NCI-H2227 (cell line): ENCODE data around the gene C1orf216.
"Not testable (repeated sequence)": the region's sequence is repeated elsewhere in the genome, so short reads cannot be mapped to it uniquely, and the experiment has no call there.

Source experiments
- DNase-seq: peaks from one replicate; lab custom pipeline; 2025; ENCODE audit not compliant: unreplicated experiment; lab: John Stamatoyannopoulos, UW

The C1orf216 gene

DNA sequence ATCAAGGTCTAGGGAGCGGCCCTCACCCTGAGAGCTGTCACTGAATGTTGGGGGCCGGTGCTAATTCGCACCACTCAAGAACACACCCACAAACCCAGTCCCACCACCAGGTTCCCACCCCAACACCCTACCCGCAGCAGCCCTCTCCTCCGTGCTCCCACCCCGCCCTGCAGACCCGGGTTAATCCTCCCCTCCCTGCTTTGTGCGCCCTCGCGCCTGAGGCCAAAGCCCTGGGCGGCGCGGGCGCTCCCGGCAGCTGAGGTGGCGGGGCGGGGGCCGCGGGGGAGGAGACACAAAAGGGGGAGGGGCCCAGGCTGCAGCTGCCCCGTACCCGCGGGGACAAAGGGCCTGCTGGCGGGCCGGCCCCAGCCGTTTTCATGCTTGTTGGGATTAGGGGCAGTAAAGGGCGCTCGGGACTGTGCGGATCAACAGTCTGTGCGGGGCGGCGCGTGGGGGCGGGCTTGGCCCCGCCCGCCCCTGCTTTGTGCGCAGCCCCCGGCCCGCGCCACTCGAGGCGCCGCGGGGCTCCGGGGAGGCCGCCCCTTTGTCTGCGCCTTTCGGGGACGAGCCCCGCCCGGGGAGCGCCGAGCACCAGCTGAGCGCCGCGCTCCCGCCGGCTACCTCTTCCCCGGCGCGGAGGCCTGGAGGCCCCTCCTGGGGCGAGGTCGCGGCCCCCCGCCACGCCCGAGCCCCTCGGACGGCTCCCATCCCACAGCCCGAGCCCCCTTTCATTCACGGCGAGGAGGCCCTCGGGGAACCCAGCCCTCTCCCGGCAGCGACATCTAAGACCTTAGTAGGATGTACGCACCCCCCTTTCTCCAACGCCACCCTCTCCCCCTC lies 10.9 kb downstream of the C1orf216 start:
- DNase-seq: peak; percentile 81

DNA sequence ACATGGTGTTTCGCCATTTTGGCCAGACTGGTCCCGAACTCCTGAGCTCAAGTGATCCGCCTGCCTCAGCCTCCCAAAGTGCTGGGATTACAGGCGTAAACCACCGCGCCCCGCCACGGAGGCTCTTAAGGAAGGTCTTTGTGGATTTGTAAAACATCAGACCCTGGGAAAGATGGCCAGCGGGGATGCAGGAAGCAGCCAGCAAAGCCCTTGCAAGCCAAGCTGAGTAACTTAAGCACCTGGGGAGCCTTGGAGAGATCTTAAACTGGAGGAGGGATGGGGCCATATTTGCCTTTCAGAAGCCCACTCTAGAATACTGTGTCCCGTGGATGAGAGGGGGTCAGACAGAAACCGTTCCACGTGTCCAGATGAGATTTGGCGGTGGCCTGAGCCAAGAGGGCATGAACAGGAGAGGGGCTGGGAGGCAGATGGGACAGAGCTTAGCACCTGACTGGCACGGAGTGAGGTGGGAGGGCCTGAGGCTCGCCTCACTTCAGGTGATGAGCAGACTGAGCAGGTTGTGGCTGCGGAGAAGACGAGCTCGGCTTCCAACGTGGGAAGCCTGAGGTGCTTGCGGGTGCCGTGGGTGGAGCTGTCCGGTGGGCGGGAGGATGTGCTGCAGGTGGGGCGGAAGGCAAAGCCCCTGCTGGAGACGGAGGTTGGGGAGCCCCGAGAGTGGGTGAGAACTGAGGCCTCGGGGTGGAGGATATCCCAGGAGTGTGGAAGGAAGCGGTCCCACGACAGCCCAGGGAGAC lies 11.7 kb downstream of the C1orf216 start:
- peak; percentile 41 for DNase-seq

DNA sequence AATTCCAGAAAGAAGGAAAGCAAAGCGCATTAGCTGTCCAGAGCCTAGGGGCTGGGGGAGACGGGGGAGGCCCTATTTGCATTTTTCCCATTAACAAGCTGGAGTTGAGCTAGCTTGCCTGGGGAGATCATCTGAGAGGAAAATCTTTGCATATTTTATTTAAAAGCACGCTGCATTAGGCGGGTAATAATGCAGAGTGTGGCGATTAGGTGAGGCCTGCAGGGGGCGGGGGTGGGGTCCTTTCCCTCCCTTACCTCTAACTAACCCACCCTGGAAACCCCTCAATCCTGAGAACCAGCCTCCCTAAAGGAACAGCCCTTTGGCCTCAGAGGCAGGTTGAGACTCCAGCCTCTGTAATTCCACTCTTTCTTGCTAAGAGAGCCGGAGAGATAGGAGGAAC lies 16.2 kb downstream of the C1orf216 start:
- DNase-seq: no peak

DNA sequence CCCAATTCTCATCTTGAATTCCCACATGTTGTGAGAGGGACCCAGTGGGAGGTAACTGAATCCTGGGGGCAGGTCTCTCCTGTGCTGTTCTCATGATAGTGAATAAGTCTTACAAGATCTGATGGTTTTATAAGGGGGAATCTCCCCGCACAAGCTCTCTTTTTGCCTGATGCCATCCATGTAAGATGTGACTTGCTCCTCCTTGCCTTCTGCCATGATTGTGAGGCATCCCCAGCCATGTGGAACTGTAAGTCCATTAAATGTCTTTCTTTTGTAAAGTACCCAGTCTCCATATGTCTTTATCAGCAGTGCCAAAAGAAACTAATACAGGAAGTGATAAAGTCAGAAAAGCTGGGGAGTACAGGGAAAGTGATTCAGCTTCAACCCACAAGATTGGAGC lies 19.5 kb downstream of the C1orf216 start:
- not testable (repeated sequence) for DNase-seq

DNA sequence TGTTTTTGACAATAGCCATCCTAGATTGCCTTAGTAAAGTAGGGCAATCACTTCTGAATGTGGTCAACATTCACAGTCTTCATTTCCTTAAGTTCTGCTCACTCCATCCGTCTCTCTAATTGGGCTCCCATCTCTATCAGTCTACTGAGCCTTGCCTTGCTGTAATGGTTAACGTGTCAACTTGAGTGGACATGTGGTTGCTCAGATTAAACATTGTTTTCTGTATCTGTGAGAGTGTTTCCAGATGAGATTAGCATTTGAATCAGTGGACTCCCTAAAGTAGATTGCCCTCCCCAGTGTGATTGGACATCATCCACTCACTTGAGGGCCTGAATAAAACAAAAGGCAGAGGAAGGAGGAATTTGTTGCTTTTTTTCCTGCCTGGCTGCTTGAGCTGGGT lies 26.4 kb downstream of the C1orf216 start:
- no peak for DNase-seq

DNA sequence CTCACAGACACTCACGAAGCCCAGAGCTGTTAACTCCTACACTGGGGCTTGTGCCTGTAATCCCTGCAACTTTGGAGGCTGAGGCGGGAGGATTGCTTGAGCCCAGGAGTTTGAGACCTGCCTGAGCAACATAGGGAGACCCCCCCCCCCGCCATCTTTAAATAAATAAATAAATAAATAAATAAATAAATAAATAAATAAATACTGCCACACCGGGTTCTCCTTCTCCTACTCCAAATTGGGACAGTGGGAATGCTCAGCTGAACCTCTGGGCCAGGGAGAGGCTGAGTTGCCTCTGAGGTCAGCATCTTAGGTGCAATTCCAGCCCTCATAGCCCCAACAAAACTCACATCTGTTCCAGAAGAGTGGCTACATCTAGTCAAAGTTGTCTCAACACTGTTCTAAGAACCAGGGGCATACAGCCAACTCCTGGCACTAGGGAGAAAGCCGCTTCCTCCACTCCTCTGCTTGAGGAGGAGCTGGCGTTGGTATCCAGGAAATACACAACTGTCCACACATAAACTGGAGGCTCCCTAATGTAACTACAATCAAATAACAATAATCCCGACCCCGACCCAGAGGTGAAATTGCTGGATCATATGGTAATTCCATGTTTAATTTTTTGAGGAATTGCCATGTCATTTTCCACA lies 27.0 kb downstream of the C1orf216 start:
- no peak for DNase-seq

DNA sequence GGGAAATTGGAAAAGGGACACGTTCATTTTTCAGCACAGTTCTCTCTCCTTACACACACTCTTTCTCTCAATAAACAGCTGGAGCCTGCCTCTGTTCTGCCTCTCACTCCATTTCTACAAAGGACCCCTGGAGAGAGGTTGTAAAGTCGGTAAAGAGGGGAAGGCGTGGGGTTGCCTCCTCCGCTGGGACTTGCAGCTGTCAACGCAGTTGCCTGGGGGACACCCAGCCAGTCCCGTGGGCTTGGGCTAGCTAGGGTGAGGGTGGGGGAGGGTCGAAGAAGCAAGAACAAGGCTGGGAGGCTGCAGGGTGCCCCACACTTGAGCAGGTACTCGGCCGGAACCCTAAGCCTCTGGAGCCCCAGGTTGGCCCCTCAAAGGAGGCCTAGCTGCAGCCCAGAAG lies 27.6 kb downstream of the C1orf216 start:
- DNase-seq: peak; percentile 44

DNA sequence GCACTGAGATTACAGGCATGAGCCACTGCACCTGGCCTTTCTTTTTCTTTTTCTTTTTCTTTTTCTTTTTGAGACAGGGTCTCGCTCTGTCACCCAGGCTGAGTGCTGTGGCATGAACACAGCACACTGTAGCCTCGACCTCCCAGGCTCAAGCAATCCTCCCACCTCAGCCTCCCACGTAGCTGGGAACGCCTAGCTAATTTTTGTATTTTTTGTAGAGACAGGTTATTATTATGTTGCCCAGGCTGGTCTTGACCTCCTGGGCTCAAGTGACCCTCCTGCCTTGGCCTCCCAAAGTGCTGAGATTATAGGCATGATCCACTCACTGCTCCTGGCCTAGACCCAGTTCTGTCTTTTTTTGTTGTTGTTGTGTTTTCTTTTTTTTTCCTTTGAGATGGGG lies 28.6 kb downstream of the C1orf216 start:
- not testable (repeated sequence) for DNase-seq

DNA sequence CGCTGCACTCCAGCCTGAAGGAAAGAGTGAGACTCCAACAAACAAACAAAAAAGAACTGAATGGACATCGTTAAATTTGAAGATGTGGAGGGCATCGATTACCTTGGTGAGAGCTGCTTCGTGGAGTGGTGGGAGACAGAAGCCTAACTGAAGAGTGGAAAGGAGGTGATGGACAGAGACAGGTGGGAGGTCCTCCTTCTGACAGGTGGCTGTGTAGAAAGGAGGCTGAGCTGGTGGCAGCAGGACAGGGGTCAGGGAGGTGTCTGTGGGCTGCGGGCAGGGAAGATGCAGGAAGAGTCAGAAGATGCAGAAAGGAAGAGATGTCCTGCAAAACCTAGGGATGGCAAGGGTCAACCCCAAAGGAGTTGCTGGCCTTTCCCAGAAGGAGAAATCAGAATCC lies 30.5 kb downstream of the C1orf216 start:
- no peak for DNase-seq

DNA sequence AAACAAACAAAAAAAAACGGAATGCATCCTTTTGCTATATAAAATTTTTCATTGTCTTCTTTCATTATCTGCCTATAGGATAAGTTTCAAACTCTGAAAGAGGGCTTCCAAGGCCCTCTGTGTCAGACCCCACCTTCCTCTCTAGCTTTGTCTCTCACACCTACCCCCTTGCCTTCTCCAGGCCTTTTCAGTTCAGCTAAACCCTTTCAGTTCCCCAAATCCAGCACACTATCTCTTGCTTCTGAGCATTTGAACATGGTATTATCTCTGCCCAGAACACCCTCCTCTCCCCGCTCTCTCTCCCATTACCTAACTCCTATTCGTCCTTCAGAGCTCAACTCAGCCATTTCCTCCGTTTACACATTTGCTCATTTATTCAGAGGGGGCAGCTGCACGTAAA lies 35.7 kb downstream of the C1orf216 start:
- no peak for DNase-seq

DNA sequence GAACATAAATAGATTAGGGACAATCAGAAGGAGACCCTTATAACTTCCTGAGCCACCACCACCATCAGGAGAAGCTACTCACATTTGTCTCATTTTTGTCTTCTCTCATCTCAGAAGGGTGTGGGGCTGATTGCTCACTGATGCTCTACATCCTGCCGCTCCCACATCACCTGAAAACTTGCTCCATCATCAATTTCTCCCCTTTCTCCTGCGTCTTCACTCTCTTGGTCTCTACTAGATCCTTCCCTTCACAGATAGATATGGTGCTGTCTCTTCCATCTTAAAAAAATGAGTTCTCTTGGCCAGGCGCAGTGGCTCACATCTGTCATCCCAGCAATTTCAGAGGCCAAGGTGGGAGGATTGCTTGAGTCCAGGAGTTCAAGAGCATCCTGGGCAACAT lies 38.4 kb downstream of the C1orf216 start:
- no peak for DNase-seq

DNA sequence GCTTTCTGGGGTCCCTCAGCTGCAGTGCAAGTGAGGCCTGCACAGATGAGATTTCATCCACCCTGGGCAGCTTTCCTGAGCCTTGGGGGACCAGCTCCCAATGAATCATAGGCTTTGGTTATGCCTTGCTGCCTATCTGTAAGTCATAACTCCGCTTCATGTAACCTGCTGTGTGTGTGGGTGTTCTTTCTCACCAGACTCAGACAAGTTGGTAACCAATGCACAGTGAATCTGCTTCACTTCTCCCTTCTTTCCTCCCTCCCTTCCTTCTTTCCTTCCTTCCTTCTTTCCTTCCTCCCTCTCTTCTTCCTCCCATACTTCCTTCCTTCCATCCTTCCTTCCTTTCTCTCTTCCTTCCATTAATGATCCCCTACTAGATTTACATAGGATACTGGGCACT lies 42.9 kb downstream of the C1orf216 start:
- DNase-seq: no peak

DNA sequence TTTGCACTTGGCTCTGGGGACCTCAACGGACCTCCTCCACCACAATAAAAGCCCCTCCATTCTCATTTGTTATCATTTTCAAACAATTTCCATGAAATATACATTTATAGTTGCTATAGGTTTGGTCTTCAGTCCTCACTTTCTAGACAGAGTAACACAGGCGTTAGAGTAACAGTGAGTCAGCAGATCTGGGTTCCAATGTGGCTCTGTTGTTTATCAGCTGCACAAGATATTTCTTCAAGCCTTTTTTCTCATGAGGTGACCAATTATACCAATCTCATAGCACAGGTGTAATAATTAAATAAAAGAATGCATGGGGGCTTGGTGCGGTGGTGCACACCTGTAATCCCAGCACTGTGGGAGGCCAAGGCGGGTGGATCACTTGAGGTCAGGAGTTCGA lies 44.6 kb downstream of the C1orf216 start:
- DNase-seq: no peak

DNA sequence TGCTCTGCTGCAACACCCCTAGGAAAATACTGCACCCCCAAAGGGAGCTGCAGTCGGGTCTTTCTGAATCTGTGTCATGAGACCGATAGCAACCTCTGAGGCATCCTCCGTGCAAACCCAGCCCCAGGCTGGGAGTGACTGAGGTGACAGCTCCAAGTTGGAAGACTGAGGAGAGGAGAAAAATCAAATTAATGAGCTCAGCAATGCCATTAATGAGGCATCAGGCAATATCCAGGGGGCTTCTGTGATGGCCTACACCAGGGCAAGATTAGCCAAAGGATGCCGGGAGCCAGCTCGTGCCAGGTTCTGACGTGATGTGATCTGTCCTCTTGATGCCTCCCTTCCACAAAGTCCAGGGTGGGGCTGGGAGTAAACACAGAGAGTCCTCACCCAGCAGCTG lies 46.6 kb downstream of the C1orf216 start:
- DNase-seq: no peak

DNA sequence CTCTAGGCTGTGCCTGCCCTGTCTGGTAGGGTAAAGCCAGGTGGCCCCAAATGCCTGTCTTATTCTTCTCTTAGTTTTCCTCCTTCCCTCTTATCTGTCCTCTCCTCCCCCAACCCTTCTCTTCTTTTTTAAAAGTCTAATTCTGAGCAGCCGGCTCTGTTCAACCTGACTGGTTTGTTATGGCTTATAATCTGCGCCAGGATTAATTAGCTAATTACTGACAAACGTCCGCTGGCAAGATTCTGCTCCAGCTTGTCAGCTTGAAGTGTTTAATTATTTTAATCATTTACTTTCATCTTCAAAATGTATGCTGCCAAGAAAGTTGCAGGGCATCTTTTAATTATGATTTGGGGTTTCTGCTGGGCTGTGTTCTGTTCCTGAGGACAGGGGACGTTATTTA lies 50.2 kb downstream of the C1orf216 start:
- no peak for DNase-seq

DNA sequence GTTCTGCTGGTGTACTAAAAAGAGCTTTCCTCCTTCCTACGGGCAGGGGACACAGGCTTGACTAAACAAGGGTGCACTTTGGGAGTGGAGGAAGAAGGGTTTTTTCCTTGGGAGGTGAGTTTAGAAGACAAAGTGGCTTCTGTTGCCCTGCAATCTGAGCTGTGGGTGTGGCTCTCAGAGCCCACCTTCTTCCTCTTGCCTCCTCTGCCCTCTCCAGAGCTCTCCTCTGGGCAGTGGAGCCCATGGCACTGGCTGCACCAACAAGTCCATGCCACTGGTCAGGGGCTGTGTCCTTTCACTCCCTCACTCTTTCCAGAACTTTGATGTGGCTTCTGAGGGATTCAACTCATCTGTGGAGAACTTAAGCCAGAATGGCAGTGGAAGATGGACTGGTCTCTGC lies 51.8 kb downstream of the C1orf216 start:
- no peak for DNase-seq

DNA sequence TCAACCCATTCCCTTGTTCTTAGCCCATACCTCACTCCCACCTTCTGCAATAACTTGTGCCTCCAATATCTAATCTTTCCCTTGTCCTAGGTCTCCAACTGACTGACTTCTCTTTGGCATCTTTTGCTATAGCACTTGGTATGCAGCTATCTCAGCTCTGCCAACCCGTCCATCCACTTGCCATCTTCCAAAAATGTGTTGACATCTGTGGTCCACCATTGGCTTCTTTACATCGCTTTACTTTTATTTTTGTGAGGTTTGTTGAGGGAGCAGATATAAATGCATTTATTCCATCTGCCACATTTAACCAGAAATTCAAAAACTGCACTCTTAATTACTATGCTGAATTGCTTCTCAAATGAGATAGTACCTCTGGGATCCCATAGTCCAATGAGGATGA lies 52.5 kb downstream of the C1orf216 start:
- no peak for DNase-seq
